PFSK-1 (cell line): Measurements from ENCODE around the gene RHBDL3.

ENCODE experiments used
- FOXP2 ChIP-seq: optimal IDR thresholded peaks from 2 replicates; pipeline ENCODE3; 2011; ENCODE audit warnings: borderline replicate concordance, control low read depth, inconsistent platforms; ENCODE audit not compliant: insufficient read depth; ENCODE audit errors: extremely low read length, extremely low read depth
- POLR2AphosphoS5 ChIP-seq: IDR thresholded peaks from 2 replicates; pipeline ENCODE4 v1.6.1; 2012; ENCODE audit warnings: low read depth, mild to moderate bottlenecking, control low read depth, low read length, moderate library complexity
- SIN3A ChIP-seq: IDR thresholded peaks from 2 replicates; pipeline ENCODE4 v1.6.1; 2012; ENCODE audit warnings: mild to moderate bottlenecking, low read length, moderate library complexity, borderline replicate concordance; ENCODE audit not compliant: insufficient read depth
- TAF1 ChIP-seq: IDR thresholded peaks from 2 replicates; pipeline ENCODE4 v1.6.1; 2012; ENCODE audit warnings: low read length, control low read depth, borderline replicate concordance; ENCODE audit not compliant: insufficient read depth
- TF ChIP-seq, protein P1 (sequence below), 2 experiments: IDR thresholded peaks; 2 replicates each; pipeline versions ENCODE4 v1.6.1 to v1.8.0; 2011 to 2012; ENCODE audit warnings: low read depth in 2 of 2, low read length in 2 of 2, control low read depth in 1 of 2, inconsistent platforms in 1 of 2, mild to moderate bottlenecking in 1 of 2, moderate library complexity in 1 of 2; ENCODE audit not compliant: insufficient read depth in 1 of 2

The RHBDL3 gene

DNA sequence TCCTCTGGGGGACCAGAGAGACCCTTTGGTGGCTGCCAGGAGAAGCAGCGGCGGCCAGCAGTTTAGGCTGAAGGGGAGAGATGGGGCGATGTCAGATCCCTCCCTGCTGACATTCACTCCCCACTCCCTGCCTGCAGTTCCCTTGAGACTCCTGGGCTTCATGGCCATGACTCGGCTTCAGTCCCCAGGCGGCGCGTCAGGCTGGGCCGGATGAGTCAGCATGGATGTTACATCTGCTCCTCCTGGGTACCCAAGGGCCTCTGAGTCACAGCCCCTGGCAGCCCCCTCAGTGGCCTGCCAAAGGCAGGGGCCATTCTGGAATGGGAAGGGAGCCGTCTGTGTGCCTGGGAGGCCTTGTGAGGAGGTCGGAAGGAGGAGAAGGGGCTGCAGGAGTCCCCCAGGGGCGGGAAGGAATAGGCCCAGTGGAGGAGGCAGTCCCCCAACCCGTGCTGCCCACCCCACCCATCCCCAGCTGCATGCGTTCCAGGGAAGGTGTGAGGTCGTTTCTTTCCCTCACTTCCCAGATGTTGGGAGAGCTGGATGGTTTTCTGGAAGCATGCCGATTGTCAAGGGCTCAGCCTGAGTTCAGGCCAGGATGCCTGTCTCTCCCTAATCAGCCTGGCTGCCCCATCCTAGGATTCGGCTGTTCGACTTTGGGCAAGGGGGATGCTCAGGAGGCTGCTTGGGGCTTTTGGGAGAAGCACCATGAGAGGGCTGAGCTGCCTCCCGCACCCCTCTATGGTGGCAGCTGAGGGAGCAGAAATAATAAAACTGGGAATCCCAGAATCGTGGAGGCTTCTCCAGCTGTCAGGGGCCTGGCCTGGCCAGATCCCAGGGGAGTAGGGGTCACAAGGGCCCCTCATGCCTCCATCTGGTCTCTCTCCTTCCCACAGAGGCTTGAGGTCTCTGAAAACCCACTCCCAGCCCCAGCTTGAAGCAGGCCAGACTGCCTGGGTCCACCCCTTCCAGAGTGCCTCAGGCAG is 9.7 kb downstream of the RHBDL3 start:
- TF ChIP-seq TAF1 = no peak
- TF ChIP-seq SIN3A = no peak
- no peak for TF ChIP-seq POLR2AphosphoS5
- no peak for TF ChIP-seq FOXP2
- TF ChIP-seq, protein P1, sequence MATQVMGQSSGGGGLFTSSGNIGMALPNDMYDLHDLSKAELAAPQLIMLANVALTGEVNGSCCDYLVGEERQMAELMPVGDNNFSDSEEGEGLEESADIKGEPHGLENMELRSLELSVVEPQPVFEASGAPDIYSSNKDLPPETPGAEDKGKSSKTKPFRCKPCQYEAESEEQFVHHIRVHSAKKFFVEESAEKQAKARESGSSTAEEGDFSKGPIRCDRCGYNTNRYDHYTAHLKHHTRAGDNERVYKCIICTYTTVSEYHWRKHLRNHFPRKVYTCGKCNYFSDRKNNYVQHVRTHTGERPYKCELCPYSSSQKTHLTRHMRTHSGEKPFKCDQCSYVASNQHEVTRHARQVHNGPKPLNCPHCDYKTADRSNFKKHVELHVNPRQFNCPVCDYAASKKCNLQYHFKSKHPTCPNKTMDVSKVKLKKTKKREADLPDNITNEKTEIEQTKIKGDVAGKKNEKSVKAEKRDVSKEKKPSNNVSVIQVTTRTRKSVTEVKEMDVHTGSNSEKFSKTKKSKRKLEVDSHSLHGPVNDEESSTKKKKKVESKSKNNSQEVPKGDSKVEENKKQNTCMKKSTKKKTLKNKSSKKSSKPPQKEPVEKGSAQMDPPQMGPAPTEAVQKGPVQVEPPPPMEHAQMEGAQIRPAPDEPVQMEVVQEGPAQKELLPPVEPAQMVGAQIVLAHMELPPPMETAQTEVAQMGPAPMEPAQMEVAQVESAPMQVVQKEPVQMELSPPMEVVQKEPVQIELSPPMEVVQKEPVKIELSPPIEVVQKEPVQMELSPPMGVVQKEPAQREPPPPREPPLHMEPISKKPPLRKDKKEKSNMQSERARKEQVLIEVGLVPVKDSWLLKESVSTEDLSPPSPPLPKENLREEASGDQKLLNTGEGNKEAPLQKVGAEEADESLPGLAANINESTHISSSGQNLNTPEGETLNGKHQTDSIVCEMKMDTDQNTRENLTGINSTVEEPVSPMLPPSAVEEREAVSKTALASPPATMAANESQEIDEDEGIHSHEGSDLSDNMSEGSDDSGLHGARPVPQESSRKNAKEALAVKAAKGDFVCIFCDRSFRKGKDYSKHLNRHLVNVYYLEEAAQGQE (IDR thresholded peaks at IDR 0.05; ENCODE audit: insufficient read depth in 1 of 2, low read depth in 2 of 2, low read length in 2 of 2) = no peak

DNA sequence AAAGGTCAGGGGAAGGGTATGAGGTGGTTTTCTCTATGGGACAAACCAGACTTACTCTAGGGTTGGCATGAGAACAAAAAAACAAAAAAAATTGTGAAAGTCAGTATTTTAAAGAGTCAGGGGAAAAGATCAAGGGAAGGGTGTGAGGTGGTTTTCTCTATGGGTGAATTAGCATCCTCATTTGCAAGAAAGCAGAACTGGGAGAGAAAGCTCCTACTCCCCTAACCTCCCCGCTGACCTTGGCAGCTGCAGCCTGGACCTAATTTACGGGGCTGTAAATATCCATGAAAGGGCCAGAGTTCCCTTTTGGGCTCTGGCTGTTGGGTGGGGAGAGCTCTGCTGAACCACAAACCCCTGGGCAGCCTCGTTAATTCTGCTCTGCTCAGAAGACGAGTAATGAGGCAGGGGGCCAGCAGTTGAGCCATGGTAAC is 10.6 kb downstream of the RHBDL3 start:
- no peak for TF ChIP-seq FOXP2
- TF ChIP-seq TAF1 = no peak
- TF ChIP-seq, protein P1 (IDR thresholded peaks at IDR 0.05; ENCODE audit: insufficient read depth in 1 of 2, low read depth in 2 of 2, low read length in 2 of 2) = no peak
- no peak for TF ChIP-seq POLR2AphosphoS5
- no peak for TF ChIP-seq SIN3A

DNA sequence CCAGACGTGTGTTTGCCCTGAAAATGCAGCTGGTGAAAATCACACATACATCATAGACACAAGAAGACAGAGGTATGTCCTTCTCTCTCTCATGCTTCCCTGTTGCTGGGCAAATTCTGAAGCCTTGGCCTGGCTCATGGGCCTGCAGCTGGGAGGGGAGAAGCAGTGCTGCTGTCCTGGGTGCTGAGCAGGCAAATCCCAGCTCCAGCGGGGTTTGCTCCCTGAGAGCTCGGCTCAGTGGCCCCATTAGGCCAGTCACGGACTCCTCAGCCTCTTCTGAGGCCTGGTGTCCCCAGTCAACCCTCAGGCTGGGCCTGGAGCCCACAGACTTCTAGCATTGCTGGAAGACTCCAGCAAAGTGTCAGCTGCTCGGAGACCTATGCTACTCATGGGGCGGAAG is 11.7 kb downstream of the RHBDL3 start:
- TF ChIP-seq, protein P1 (IDR thresholded peaks at IDR 0.05; ENCODE audit: insufficient read depth in 1 of 2, low read depth in 2 of 2, low read length in 2 of 2) = peak; percentile 89 to 92
- no peak for TF ChIP-seq TAF1

DNA sequence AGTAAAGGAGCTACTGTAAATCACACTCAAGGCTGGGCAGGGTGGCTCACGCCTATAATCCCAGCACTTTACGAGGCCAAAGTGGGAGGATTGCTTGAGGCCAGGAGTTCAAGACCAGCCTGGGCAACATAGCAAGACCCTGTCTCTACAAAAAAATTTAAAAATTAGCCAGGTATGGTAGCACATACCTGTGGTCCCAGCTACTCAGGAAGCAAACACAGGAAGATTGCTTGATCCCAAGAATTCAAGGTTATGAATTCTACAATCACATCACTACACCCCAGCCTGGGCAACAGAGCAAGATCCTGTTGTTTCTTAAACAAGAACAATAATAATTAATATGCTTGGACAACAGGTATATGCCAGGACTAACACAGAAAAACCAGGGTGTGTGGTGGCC is 13.2 kb downstream of the RHBDL3 start:
- TF ChIP-seq POLR2AphosphoS5 (no peak), TAF1 (no peak), FOXP2 (no peak)
- TF ChIP-seq, protein P1 (IDR thresholded peaks at IDR 0.05; ENCODE audit: insufficient read depth in 1 of 2, low read depth in 2 of 2, low read length in 2 of 2) = no peak
